Right lobe of liver (tissue), 4 donors: Measurements from ENCODE around the gene KRT26.

ENCODE experiments used
- CTCF ChIP-seq, 4 donors: fragments of 200-600 bp in 3 of 4; fragments of 450-650 bp in 1 of 4; IDR thresholded peaks; one replicate each; pipeline versions ENCODE4 v1.5.1 to v1.8.0; 2016 to 2022; ENCODE audit warnings: antibody characterized with exemption in 4 of 4, mild to moderate bottlenecking in 2 of 4
- POLR2A ChIP-seq: fragments of 450-650 bp; IDR thresholded peaks from one replicate; pipeline ENCODE4 v1.6.1; 2017; ENCODE audit warnings: antibody characterized with exemption, mild to moderate bottlenecking
- donor health status: DM: no; HTN: no; CAD: no.
- donor health status: DM: no; HTN: no; CAD: no.
- donor health status: DM: no; HTN: yes; CAD: no.

GRCh38 chr17:40809721-40810421, 37.9 kb upstream of the KRT26 start:
- TF ChIP-seq CTCF (IDR thresholded peaks at IDR 0.05) (no peak), POLR2A (no peak)
